Ishikawa (cell line): ENCODE measurements around the gene MGST1.

ENCODE experiments used
- CEBPB ChIP-seq: IDR thresholded peaks from 2 replicates; pipeline ENCODE4 v1.6.1; 2012
- CREB1 ChIP-seq: IDR thresholded peaks from 2 replicates; pipeline ENCODE4 v1.6.1; 2012; ENCODE audit warnings: low read depth
- EGR1 ChIP-seq: IDR thresholded peaks from 2 replicates; pipeline ENCODE4 v1.6.1; 2012
- EP300 ChIP-seq: IDR thresholded peaks from 2 replicates; pipeline ENCODE4 v1.6.1; 2012; ENCODE audit warnings: borderline replicate concordance
- FOXM1 ChIP-seq: IDR thresholded peaks from 2 replicates; pipeline ENCODE4 v1.6.1; 2012; ENCODE audit warnings: low read depth, borderline replicate concordance
- NFIC ChIP-seq: IDR thresholded peaks from 2 replicates; pipeline ENCODE4 v1.6.1; 2012
- RAD21 ChIP-seq: IDR thresholded peaks from 2 replicates; pipeline ENCODE4 v1.6.1; 2012; ENCODE audit warnings: low read depth
- TAF1 ChIP-seq: IDR thresholded peaks from 2 replicates; pipeline ENCODE4 v1.6.1; 2012; ENCODE audit warnings: low read depth, mild to moderate bottlenecking
- TCF12 ChIP-seq: IDR thresholded peaks from 2 replicates; pipeline ENCODE4 v1.6.1; 2012; ENCODE audit warnings: low read depth
- TEAD4 ChIP-seq: IDR thresholded peaks from 2 replicates; pipeline ENCODE4 v1.6.1; 2012
- YY1 ChIP-seq: IDR thresholded peaks from 2 replicates; pipeline ENCODE4 v1.6.1; 2012; ENCODE audit warnings: low read depth
- ZBTB7A ChIP-seq: IDR thresholded peaks from 2 replicates; pipeline ENCODE4 v1.6.1; 2012; ENCODE audit warnings: low read depth
- TF ChIP-seq, protein P1 (sequence below): IDR thresholded peaks from 2 replicates; pipeline ENCODE4 v1.6.1; 2012
- TF ChIP-seq, protein P2 (sequence below): IDR thresholded peaks from 2 replicates; pipeline ENCODE4 v1.6.1; 2012
- TF ChIP-seq, protein P3 (sequence below): IDR thresholded peaks from 2 replicates; pipeline ENCODE4 v1.6.1; 2012; ENCODE audit warnings: low read depth, mild to moderate bottlenecking

Gene MGST1

DNA sequence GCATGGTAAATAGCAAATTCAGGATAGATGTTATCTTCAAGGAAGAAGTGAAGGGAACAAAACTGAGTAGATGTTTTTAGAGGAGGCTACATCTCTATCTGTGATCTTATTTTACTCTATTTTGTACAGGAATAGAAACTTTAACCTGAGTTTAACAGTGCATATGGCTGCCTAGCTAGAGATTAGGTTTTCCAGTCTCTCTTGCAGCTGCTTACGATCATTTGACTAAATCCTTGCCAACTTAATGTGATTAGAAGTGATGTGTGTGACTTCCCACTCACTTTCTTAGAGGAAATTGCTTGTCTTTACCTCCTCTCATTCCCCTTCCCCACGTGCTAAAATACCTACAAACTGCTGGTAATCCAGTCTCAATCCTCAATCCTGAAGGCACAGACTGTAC, 43.5 kb upstream of the MGST1 start:
- TF ChIP-seq FOXM1 (no peak), CEBPB (no peak), NFIC (no peak), YY1 (no peak), CREB1 (no peak), TAF1 (no peak), ZBTB7A (no peak), TEAD4 (no peak)
- TF ChIP-seq, protein P1, sequence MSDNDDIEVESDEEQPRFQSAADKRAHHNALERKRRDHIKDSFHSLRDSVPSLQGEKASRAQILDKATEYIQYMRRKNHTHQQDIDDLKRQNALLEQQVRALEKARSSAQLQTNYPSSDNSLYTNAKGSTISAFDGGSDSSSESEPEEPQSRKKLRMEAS = no peak
- TF ChIP-seq, protein P2, sequence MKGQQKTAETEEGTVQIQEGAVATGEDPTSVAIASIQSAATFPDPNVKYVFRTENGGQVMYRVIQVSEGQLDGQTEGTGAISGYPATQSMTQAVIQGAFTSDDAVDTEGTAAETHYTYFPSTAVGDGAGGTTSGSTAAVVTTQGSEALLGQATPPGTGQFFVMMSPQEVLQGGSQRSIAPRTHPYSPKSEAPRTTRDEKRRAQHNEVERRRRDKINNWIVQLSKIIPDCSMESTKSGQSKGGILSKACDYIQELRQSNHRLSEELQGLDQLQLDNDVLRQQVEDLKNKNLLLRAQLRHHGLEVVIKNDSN = no peak

DNA sequence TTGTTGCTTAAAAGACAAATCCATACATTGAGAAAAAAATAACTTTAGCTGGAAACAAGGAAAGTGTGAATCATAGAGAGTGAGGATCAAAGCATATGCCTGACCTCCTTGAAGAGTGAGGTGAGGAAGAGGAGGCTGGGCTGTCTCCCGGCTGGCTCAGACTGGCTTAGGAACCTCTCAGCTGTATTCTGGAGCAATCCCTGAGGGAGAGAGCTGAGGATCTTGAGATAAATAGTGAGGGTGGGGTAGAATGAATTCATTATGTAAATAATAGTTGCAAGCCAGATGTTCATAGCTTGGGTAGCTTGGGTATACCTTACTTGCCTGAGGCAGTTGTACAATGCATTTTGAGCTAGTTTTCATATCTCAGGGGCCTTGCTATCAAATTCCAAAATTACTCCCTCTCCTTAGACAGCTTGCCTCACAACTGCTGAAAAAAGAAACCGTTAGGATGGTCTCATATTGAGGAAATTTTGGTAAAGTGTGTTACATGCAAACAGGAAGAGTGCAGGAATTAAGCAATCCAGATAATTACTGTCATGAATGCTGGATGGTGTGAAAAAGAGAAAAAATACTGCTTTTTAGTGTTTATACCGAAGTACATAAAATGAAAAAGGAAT, 39.5 kb upstream of the MGST1 start:
- TF ChIP-seq, protein P1 = no peak

DNA sequence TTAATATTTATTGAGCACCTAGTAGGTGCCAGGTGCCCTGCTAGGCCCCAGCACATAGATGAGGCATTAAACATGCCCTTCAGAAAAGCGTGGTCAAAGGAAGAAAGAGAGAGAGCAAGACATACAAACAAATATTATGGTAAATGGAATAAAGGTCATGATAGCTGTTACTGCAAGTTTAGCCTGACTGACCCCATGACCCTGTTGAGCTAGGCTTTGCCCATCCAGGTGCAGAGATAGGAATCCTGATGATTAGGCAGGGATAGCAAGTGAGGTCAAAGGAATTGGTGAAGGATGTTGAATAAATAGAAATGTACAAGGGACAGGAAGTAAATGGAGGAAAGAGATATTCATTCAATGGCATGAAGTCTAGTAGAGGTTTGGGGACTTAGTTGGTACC, 36.5 kb upstream of the MGST1 start:
- TF ChIP-seq CREB1 (no peak), TEAD4 (no peak), TCF12 (no peak), RAD21 (no peak), YY1 (no peak), ZBTB7A (no peak), TAF1 (no peak), FOXM1 (no peak), NFIC (no peak)
- TF ChIP-seq, protein P1 = no peak

DNA sequence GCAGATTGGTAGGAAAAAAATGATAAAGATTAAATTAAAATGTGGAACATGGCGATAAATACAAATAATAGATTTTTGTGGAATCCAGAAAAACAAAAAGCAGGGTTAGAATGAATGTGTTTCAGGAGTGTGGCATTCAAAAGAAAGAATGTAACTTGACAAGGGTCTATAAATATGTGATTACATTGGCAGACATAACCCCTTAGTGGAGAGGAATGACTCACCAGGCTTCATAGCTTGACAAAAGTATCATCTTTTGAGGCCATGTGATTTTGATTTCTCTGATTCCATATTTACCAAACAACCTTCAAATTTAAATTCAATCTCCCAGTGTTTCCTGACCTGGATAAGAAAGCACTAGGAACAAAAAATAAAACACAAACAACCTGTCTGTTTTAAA, 24.4 kb upstream of the MGST1 start:
- no peak for TF ChIP-seq EP300

DNA sequence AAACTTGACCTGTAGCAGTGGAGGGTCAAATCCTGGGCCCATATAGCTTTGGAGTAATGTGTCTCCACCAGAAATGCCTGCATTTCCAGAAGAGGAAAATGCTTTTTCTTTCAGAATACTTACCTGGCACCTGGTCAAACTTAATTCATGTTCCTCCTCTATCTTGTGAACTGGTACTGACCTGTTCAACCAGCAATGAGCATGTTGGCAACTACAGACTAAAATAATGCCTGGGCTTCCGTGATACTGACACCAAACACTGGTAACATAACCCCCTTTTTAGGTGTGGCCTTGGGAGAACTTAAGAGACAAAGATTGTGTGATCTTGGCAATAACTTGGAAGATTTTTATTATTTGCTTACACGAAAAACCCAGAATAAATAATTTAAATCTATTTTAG, 23.8 kb upstream of the MGST1 start:
- TF ChIP-seq TEAD4 = no peak

DNA sequence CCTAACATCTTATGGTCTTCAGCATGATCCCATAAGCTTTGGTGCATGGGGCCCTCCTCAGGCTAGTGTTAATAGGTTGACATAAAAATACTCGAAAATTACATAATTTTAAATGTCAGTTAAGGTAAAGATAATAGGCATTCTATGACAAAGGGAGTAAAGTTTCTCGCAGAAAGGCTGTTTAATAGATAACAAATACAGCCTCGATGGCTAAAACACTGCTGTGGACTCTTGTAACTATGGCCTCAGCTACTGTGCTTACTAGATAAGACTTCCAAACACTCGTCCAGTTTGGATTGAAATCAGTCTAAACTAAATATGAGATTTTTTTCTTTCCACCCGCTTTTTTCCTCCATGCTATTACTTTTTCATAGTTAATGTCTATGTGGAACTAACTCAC, 23.2 kb upstream of the MGST1 start:
- no peak for TF ChIP-seq CEBPB
- TF ChIP-seq EP300 = no peak
- TF ChIP-seq EGR1 = no peak
- no peak for TF ChIP-seq ZBTB7A
- TF ChIP-seq FOXM1 = no peak
- no peak for TF ChIP-seq YY1
- TF ChIP-seq, protein P3, sequence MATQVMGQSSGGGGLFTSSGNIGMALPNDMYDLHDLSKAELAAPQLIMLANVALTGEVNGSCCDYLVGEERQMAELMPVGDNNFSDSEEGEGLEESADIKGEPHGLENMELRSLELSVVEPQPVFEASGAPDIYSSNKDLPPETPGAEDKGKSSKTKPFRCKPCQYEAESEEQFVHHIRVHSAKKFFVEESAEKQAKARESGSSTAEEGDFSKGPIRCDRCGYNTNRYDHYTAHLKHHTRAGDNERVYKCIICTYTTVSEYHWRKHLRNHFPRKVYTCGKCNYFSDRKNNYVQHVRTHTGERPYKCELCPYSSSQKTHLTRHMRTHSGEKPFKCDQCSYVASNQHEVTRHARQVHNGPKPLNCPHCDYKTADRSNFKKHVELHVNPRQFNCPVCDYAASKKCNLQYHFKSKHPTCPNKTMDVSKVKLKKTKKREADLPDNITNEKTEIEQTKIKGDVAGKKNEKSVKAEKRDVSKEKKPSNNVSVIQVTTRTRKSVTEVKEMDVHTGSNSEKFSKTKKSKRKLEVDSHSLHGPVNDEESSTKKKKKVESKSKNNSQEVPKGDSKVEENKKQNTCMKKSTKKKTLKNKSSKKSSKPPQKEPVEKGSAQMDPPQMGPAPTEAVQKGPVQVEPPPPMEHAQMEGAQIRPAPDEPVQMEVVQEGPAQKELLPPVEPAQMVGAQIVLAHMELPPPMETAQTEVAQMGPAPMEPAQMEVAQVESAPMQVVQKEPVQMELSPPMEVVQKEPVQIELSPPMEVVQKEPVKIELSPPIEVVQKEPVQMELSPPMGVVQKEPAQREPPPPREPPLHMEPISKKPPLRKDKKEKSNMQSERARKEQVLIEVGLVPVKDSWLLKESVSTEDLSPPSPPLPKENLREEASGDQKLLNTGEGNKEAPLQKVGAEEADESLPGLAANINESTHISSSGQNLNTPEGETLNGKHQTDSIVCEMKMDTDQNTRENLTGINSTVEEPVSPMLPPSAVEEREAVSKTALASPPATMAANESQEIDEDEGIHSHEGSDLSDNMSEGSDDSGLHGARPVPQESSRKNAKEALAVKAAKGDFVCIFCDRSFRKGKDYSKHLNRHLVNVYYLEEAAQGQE = no peak
- TF ChIP-seq, protein P2 = no peak
- TF ChIP-seq TCF12 = no peak
- TF ChIP-seq NFIC = no peak
- TF ChIP-seq, protein P1 = no peak
- TF ChIP-seq TEAD4 = no peak
- TF ChIP-seq TAF1 = no peak
- no peak for TF ChIP-seq RAD21
- TF ChIP-seq CREB1 = no peak

DNA sequence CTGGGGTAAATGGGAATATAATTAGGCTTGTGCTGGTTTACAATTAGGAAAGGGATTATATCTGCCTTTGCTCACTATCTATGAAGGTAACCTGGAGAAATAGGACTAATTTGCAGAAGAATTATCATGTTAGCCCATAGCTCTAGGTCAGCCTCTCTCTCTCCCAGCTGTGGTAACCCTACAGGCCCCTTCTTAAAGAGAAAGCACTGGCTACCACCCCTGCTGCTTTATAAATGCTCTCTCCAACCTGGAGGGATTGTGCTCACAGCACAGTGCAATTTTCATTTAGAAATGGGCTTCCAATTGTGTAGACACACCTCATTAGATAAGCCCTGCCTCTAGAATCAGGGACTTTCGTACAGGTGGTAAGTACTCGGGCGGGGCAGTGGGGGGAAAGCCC, 22.7 kb upstream of the MGST1 start:
- no peak for TF ChIP-seq TEAD4
- no peak for TF ChIP-seq YY1
- no peak for TF ChIP-seq FOXM1
- TF ChIP-seq, protein P1 = no peak
- no peak for TF ChIP-seq EP300
- TF ChIP-seq CEBPB = no peak
- TF ChIP-seq, protein P3 = no peak
- TF ChIP-seq, protein P2 = no peak
- TF ChIP-seq RAD21 = no peak
